OCI-LY1 (cell line): Measurements from ENCODE around the gene A2M.

ENCODE experiments used
- H2AFZ ChIP-seq: fragments of 200-600 bp; sonication (generic), shearing (Covaris generic); 2 replicates; pipeline ENCODE4 v1.6.0; 2014; ENCODE audit warnings: antibody characterized with exemption, mild to moderate bottlenecking, low read length
- H3F3A ChIP-seq: fragments of 200-600 bp; sonication (generic), shearing (Covaris generic); 2 replicates; pipeline ENCODE4 v1.6.0; 2014; ENCODE audit warnings: mild to moderate bottlenecking, antibody characterized with exemption, low read length, moderate library complexity; ENCODE audit not compliant: insufficient read depth
- H3K27ac ChIP-seq: fragments of 200-600 bp; sonication (generic); 2 replicates; pipeline ENCODE4 v1.5.1; 2014; ENCODE audit warnings: low read length, mixed run types, mild to moderate bottlenecking, low read depth; ENCODE audit not compliant: poor library complexity, severe bottlenecking
- H3K27me3 ChIP-seq: fragments of 200-600 bp; sonication (generic); 2 replicates; pipeline ENCODE4 v1.6.0; 2014; ENCODE audit warnings: antibody characterized with exemption, mild to moderate bottlenecking, low read length, moderate library complexity; ENCODE audit not compliant: insufficient read depth
- H3K36me3 ChIP-seq: fragments of 200-600 bp; sonication (generic); 2 replicates; pipeline ENCODE4 v1.6.1; 2014; ENCODE audit warnings: mild to moderate bottlenecking, antibody characterized with exemption, low read length, moderate library complexity, mixed read lengths; ENCODE audit not compliant: insufficient read depth
- H3K4me1 ChIP-seq: fragments of 200-600 bp; sonication (generic); 2 replicates; pipeline ENCODE4 v1.5.1; 2014; ENCODE audit warnings: mild to moderate bottlenecking, low read length, moderate library complexity; ENCODE audit not compliant: insufficient read depth, severe bottlenecking
- H3K4me2 ChIP-seq: fragments of 200-600 bp; sonication (generic), shearing (Covaris generic); 2 replicates; pipeline ENCODE4 v1.6.1; 2014; ENCODE audit warnings: low read length
- H3K4me3 ChIP-seq: fragments of 200-600 bp; sonication (generic); 2 replicates; pipeline ENCODE4 v1.5.1; 2014; ENCODE audit warnings: low read length, low read depth, mild to moderate bottlenecking, mixed read lengths; ENCODE audit not compliant: poor library complexity, severe bottlenecking
- H3K79me2 ChIP-seq: fragments of 200-600 bp; shearing (Covaris generic); 2 replicates; pipeline ENCODE4 v1.6.1; 2016; ENCODE audit warnings: mixed run types, low read length, mixed read lengths; ENCODE audit not compliant: insufficient read depth
- H3K9ac ChIP-seq: fragments of 200-600 bp; sonication (generic), shearing (Covaris generic); 2 replicates; pipeline ENCODE4 v1.6.1; 2014; ENCODE audit warnings: mild to moderate bottlenecking, low read length, mixed read lengths
- H3K9me2 ChIP-seq: fragments of 200-600 bp; sonication (generic), shearing (Covaris generic); 2 replicates; pipeline ENCODE4 v1.6.1; 2014; ENCODE audit warnings: low read depth, mild to moderate bottlenecking, low read length, mixed read lengths
- H3K9me3 ChIP-seq: fragments of 200-600 bp; shearing (Covaris generic); 2 replicates; pipeline ENCODE4 v1.6.1; 2014; ENCODE audit warnings: low read length, mixed read lengths
- H4K20me1 ChIP-seq: fragments of 200-600 bp; sonication (generic), shearing (Covaris generic); 2 replicates; pipeline ENCODE4 v1.6.0; 2016; ENCODE audit warnings: mild to moderate bottlenecking, low read length; ENCODE audit not compliant: insufficient read depth
- EZH2 ChIP-seq: fragments of 200-600 bp; sonication (generic), shearing (Covaris generic); IDR thresholded peaks from 2 replicates; pipeline ENCODE4 v1.8.0; 2017; ENCODE audit warnings: borderline replicate concordance, mixed run types, mild to moderate bottlenecking, antibody characterized with exemption, low read length, moderate library complexity, mixed read lengths
- TF ChIP-seq, protein P1 (sequence below): fragments of 200-600 bp; sonication (generic), shearing (Covaris generic); IDR thresholded peaks from 2 replicates; pipeline ENCODE4 v1.5.1; 2017; ENCODE audit warnings: mild to moderate bottlenecking, antibody characterized with exemption, low read length, moderate library complexity, mixed read lengths

The A2M gene

DNA sequence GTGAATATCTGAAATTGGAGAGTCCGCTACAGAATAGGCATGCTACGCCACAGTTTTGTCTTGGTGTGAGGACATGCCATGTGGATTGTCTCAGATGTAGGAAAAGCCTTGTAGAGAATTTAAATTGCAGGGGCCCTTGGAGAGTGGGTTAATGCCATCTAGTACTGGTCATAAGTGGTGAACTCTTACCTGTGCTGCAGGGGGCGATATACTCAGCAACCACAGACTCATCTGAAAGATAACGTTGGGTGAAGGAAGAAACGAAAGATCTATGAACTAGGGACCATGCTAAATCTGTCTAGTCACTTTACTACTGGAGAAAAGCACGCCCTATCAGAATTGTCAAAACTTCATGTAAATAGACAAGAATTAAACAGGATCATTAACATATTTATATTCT is 33.7 kb upstream of the A2M start:
- Histone ChIP-seq H3K79me2 (no peaks in the 10 kb centered on the region), H3K4me3 (no peak overlapping the region), H3K4me2 (no peak overlapping the region)

DNA sequence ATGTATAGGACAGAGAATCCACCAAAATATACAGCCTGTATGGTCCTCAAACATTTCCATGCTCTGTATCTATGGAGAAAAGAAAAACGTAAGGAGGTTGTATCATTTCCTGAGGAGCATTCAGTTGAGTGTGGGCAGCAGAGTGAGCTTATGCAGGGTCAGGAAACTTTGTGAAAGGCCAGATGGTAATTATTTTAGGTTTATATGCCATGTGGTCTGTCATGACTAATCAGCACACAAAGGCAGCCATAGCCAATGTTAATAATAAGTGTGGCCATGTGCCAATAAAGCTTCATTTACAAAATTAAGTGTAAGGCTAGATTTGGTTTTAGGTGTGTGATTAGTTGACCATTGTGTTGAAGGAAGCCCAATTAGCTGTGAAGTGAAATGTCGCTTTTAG is 33.2 kb upstream of the A2M start:
- Histone ChIP-seq H3K9ac (no peak overlapping the region), H3K4me3 (no peak overlapping the region), H2AFZ (no peak overlapping the region), H3K4me1 (no peaks in the 10 kb centered on the region), H3K27ac (no peak overlapping the region), H3K27me3 (no peaks in the 10 kb centered on the region), H3K79me2 (no peaks in the 10 kb centered on the region), H3K9me3 (0 out of 2 replicates have a peak, but pooled peaks cover 2% of the 10 kb centered on the region), H4K20me1 (no peaks in the 10 kb centered on the region), H3K9me2 (no peaks in the 10 kb centered on the region), H3F3A (no peaks in the 10 kb centered on the region), H3K4me2 (no peak overlapping the region), H3K36me3 (no peaks in the 10 kb centered on the region)
- TF ChIP-seq, protein P1, sequence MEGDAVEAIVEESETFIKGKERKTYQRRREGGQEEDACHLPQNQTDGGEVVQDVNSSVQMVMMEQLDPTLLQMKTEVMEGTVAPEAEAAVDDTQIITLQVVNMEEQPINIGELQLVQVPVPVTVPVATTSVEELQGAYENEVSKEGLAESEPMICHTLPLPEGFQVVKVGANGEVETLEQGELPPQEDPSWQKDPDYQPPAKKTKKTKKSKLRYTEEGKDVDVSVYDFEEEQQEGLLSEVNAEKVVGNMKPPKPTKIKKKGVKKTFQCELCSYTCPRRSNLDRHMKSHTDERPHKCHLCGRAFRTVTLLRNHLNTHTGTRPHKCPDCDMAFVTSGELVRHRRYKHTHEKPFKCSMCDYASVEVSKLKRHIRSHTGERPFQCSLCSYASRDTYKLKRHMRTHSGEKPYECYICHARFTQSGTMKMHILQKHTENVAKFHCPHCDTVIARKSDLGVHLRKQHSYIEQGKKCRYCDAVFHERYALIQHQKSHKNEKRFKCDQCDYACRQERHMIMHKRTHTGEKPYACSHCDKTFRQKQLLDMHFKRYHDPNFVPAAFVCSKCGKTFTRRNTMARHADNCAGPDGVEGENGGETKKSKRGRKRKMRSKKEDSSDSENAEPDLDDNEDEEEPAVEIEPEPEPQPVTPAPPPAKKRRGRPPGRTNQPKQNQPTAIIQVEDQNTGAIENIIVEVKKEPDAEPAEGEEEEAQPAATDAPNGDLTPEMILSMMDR: no peak
- TF ChIP-seq EZH2: no peak

More for the DNA sequence above, 33.7 kb upstream of the A2M start:
- Histone ChIP-seq H4K20me1 (no peaks in the 10 kb centered on the region), H3F3A (no peaks in the 10 kb centered on the region), H3K27me3 (no peaks in the 10 kb centered on the region), H3K27ac (no peak overlapping the region), H3K9me3 (no peaks in the 10 kb centered on the region), H3K9ac (no peak overlapping the region), H3K9me2 (no peaks in the 10 kb centered on the region), H2AFZ (no peak overlapping the region), H3K4me1 (no peaks in the 10 kb centered on the region), H3K36me3 (no peaks in the 10 kb centered on the region)
- TF ChIP-seq EZH2: no peak
- TF ChIP-seq, protein P1: peak; percentile 55

- Histone ChIP-seq H3K4me3 (no peak overlapping the region), H3K4me2 (no peak overlapping the region), H3K9me2 (no peaks in the 10 kb centered on the region), H4K20me1 (no peaks in the 10 kb centered on the region), H2AFZ (no peak overlapping the region), H3K4me1 (no peaks in the 10 kb centered on the region), H3K79me2 (no peaks in the 10 kb centered on the region), H3K9me3 (0 out of 2 replicates have a peak, but pooled peaks cover 3% of the 10 kb centered on the region), H3K36me3 (no peaks in the 10 kb centered on the region), H3K27me3 (no peaks in the 10 kb centered on the region), H3F3A (no peaks in the 10 kb centered on the region), H3K27ac (no peak overlapping the region), H3K9ac (no peak overlapping the region)
- TF ChIP-seq EZH2: no peak
- TF ChIP-seq, protein P1: no peak
Observed at GRCh38 chr12:9147461-9147860, 31.7 kb upstream of the A2M start.
